Measurements from ENCODE around the gene ZNF394.

DNA sequence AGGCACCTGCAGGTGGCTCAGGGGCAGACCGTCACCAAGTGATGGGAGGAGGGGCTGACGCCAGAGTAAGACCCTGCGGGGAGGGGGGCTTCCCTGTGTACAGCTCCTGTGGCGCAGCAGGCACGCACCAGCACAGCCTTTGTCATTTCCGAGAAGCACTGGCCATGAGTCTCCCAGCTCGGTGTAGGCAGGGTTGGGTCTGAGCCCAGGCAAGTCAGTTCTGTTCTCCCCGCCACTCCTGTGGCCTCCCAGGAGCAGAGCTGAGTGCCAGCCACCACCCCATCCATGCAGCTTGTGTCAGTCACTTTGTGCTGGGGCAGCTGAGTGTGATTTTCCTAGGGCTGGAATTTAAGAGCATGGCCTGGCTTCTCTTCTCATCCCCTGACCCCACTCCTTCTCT is 48.1 kb downstream of the ZNF394 start:
- TF ChIP-seq, protein P1, sequence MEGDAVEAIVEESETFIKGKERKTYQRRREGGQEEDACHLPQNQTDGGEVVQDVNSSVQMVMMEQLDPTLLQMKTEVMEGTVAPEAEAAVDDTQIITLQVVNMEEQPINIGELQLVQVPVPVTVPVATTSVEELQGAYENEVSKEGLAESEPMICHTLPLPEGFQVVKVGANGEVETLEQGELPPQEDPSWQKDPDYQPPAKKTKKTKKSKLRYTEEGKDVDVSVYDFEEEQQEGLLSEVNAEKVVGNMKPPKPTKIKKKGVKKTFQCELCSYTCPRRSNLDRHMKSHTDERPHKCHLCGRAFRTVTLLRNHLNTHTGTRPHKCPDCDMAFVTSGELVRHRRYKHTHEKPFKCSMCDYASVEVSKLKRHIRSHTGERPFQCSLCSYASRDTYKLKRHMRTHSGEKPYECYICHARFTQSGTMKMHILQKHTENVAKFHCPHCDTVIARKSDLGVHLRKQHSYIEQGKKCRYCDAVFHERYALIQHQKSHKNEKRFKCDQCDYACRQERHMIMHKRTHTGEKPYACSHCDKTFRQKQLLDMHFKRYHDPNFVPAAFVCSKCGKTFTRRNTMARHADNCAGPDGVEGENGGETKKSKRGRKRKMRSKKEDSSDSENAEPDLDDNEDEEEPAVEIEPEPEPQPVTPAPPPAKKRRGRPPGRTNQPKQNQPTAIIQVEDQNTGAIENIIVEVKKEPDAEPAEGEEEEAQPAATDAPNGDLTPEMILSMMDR (conservative IDR thresholded peaks at IDR 0.05 in 1 of 2, IDR thresholded peaks at IDR 0.05 in 1 of 2; ENCODE audit: extremely low read depth in 1 of 2, insufficient read depth in 1 of 2, low read depth in 1 of 2, low read length in 2 of 2), result no peak
- no peak for TF ChIP-seq EZH2 (IDR thresholded peaks at IDR 0.05; ENCODE audit: borderline replicate concordance, low read length)
